ENCODE results near the gene GRIK5.

The GRIK5 gene

DNA sequence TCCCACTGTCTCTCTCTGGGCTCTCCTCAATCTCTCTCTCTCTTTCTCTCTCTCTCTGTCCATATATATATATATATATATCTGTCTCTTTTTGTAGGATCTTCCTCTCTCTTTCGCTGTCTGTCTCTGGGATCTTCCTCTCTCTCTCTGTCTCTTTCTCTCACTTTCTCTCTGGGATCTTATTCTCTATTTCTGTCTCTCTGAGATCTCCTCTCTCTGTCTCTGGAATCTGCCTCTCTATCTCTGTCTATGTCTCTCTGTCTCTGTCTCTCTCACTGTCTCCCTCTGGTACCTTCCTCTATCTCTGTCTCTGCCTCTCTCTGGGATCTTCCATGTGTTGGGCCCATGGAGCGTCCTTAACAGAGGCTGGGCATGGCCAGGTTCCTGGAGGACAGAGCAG is 79.4 kb downstream of the GRIK5 start:
- DNase-seq (ENCODE audit: low read depth): no peak

DNA sequence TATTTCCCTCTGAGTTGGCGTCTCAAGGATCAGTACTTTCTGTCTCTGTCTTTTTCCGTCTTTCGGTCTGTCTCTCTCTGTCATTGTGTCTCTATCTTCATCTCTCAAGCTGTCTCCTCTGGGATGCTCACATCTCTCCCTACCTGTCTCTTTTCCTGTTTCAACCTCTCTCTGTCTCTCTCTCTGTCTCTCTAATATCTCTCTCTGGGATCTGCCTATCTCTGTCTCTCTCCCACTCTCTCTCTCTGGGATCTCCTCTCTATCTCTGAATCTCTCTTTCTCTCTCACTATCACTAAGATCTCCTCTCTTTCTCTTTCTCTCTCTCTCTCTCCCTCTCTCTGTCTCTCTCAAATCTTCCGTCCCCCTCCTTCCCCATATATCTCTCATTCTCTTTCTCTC is 80.0 kb downstream of the GRIK5 start:
- DNase-seq (ENCODE audit: low read depth): no peak

DNA sequence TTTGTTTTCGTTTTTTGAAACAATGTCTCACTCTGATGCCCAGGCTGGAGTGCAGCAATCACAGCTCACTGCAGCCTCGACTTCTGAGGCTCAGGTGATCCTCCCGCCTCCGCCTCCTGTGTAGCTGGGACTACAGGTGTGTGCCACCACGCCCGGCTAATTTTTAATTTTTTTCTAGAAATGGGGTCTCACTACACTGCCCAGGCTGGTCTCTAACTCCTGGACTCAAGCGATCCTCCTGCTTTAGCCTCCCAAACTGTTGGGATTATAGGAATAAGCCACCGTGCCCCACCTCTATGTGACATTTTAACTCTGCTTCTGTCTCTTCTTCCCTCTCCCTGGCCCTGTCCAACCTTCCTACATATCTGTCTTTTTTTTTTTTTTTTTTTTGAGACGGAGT is 81.1 kb downstream of the GRIK5 start:
- DNase-seq (ENCODE audit: low read depth): no peak

DNA sequence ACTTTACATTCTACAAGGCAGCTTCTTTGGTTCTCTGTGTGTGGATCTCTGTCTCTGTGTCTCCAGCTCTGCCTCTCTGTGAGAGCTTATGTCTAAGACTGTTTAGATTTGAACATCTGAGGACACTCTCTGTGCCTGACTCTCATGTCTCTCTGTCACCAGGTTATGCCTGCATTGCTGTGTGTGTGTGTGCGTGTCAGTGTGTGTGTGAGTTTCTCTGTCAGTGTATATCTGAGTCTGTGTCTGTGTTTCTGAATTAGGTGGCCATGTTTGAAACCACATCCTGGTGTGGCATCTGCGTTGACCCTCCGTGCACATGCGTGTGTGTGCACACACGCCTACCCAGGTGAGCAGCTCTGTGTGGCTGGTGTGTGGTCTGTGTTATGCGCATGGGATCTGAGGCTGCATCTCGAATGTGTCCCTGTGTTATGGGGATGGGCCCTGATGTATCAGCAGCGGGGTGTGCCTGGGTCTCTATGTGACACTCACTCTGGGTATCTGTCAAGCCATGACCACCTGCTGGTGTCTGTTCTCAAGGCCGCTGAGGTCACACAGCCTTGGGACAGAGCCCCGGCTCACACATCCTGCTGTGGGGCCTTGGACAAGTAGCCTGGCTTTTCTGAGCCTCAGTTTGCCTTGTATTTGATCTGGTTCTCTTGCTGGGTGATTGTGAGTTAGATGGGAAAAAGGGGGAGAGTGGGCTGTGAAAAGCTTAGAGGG is 82.7 kb downstream of the GRIK5 start:
- no peak for DNase-seq (ENCODE audit: low read depth)

DNA sequence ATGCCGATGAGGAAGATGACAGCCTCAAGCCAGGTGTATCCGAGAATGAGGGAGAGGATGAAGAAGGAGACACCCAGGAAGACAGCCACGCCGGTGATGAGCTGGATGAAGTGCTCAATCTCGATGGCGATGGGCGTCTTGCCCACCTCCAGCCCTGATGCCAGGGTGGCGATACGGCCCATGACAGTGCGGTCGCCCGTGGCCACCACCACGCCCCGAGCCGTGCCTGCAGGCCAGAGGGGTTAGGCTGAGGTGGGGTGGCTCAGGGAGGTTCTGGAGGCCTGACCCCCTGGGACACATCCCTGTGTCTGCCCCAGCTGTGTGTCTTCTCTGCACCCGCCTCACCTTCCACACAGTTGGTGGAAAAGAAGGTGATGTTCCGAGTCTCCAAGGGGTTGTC is 85.0 kb downstream of the GRIK5 start:
- DNase-seq (ENCODE audit: low read depth): no peak

DNA sequence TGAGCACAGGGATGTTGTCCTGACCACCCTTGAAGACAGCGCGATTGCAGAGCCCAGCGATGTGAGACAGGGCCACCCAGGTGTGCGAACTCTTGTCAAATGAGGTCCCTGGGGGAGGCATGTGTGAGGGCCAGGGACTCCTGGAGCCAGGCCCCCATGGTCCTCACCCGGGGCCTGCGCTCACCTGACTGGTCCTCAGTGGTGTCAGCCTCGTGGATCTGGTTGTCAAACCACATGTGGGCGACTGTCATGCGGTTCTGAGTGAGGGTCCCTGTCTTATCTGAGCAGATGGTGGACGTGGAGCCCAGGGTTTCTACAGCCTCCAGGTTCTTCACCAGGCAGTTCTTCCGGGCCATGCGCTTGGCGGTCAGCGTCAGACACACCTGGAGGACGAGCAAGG is 88.3 kb downstream of the GRIK5 start:
- no peak for DNase-seq (ENCODE audit: low read depth)

DNA sequence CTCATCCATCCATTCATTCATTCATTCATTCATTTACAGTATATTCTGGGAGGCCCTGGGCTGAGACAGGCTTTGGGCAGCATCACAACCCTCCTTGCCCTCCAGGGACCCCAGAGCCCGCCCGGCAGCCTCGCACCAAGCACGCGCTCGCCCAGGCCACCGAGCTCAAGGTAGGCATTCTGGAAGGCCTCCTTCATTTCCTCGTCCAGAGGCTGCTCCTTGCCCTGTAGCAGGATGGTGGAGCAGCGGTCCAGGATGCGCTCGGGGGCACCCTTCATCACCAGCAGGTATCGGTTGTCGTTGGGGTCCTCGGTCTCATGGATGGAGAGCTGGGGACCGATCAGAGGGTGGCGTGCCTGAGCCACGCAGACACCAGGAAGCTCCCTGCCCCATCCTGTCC is 91.5 kb downstream of the GRIK5 start:
- no peak for DNase-seq (ENCODE audit: low read depth)

DNA sequence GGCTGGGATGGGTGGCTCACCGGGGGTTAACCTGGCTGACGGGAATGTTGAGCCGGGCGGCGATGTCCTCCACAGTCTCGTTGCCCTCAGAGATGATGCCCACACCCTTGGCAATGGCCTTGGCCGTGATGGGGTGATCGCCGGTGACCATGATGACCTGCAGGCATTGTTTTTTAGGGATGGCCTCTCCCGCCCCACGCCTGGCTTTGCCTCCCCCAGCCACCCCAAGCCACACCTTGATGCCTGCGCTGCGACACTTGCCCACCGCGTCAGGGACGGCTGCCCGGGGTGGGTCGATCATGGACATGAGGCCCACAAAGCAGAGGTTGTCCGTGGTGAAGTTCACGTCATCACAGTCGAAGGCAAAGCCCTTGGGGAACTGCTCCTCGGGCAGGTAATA is 92.1 kb downstream of the GRIK5 start:
- DNase-seq (ENCODE audit: low read depth): no peak

DNA sequence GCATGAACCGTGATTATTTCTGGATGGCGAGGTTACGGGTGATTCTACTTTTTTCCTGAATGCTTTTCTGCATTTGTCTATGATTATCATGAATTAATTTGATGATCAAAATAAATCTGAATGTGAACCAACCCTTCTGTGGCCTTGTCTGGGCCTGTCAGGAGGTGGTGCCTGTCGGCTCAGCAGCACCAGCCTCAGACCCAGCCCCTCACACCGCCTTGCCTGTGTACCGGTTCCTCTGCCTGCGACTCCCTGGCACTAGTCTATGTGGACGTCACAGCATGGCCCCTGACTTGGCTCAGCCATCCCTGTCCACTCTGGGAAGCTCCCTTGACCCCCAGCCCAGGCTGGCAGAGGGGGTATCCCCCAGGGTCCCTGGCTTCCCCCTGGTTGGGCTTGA is 95.4 kb downstream of the GRIK5 start:
- no peak for DNase-seq (ENCODE audit: low read depth)

DNA sequence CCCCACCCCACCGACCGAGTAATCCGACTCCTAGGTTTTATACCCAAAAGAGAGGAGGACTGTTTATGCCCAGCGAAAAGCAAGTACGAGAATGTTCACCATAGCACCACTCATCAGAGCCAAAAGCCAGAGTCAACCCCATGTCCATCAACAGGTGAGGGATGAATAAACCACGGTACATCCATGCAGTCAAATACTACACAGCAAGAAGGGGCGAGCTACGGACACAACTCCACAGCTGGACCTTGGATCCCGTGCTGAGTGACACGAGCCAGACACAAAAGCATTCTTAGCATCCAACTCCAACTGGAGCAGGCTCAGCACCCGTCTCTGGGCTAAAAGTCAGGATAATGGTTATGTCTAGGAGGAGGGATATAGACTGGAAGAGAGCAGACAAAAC is 98.6 kb downstream of the GRIK5 start:
- DNase-seq (ENCODE audit: low read depth): no peak

DNA sequence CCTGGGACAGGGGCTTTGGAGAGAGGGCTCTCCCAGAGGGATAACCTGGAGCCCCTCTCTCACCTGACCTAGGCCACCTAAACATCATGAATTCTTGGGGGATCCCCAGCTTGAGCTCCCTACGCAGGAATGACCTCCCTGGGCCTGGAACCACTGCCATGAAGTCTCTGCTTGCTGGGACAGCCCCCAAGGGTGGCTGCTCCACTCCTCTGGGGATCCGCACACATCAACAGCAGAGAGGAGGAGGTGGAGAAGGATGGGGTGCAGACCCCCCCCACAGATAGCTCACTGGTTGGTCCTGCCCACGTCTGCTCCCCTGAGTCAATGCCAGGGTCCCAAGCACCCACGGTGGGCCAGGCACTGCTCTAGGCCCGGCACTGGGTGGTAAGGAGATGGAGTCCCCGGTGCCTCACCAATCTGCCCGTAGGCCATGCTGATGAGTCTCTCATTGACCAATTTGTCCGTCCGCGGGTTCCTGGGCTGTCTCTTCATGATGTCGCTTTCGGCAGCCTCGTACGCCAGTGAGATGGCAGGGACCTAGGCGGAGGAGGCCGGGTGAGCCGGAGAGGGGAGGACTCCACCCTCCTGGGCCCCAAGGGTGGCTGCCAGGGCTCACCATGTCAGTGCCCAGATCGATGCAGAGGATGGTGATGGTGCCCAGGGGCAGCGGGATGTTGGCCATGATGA is 100.1 kb downstream of the GRIK5 start:
- DNase-seq (ENCODE audit: low read depth): no peak

DNA sequence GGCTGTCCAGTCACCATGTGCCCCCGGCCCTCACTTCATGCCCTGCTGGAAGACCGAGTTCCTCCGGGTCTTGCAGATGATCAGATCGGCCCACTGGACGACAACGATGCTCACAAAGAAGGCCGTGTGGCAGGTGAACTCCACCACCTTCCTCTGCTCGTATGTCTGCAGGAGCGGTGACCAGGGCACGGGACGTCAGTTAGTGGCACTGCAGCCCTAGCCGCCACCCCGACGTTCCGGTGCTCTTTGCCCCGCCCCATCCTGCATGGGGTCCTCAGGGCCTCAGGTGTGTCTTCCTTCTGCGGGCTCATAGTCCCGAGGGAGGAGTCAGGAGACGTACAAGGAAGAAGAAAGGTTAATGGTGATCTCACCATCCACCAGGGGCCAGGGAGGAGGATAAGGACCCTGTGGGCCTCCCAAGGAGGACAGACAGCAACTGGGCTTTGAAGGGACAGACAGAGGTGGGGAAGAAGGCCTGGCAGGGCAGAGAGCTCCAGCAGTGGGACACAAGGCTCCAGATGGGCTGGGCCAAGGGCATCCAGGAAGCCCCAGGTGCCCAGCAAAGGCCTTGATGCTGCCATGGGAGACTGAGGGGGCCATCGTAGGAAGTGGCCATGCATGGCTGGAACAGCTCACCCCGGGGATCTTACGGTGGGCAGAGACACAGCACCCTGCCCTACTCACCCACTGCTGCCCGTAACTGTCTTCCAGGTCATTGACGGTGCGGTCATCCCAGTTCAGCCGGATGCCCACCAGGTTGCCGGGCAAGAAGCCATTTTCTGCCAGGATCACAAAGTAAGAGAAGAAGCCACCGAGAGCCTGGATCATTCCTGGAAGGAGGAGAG is 101.0 kb downstream of the GRIK5 start:
- no peak for DNase-seq (ENCODE audit: low read depth)

DNA sequence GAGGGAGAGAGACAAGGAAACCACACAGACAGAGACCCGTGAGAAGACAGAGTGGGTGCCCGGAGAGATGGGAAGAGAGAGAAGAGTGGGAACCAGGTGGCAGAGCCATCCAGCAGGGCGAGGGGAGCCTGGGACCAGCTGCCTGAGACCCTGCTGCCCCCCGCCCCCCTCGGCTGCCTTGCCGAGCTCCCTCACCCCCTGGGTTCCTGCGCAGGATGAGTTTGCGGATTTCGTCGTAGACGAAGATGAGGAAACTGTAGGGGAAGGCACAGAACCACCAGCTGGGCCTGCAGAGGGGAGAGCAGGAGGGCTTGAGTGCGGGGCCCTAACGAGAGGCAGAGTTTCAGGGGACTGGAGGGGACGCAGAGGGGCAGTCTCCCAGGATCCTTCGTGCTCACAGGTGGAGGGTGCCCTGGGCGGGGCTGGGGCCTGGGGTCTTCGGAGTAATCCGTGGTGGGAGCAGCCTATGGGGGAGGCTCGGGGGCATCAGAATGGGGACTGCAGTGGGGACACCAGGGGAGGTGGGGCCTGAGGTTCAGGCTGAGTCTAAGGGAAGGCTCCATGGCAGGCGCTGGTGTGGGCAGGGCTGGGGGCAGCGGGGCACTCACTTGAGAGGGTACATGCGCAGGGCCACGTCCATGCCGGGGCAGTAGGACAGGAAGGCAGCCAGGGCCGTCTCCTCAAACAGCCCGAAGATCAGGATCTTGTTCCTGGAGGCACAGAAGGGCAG is 102.8 kb downstream of the GRIK5 start:
- no peak for DNase-seq (ENCODE audit: low read depth)

DNA sequence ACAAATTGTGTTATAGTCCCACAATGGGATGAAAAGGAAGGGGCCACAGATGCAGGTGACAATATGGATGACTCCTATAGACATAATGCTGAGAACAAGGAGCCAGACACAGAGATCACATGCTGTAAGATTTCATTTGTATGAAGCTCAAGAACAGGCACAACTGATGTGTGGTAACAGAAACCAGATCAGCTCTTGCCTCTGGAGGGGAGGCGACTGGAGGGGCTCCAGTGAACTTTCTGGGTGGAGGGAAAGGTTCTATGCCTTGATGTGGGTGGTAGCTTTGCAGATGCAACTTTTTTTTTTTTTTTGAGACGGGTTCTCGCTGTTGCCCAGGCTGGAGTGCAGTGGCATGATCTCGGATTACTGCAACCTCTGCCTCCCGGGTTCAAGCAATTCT is 104.9 kb downstream of the GRIK5 start:
- DNase-seq (ENCODE audit: low read depth): no peak

DNA sequence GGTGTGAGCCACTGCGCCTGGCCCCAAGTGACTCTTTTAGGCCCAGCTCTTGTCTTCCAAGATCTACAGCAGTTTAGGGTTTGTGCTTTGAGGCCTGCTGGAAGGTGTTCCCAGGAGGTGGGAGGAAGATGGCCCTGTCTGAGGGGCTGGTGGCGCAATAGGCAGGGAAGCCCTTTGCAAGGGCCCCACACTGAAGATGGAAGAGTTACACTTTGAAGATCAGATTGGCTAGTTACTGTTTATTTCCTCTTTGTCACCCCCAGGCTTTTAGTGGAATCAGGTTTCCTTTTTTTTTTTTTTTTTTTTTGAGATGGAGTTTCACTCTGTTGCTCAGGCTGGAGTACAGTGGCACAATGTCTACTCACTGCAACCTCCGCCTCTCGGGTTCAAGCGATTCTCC is 109.0 kb downstream of the GRIK5 start:
- no peak for DNase-seq (ENCODE audit: low read depth)

DNA sequence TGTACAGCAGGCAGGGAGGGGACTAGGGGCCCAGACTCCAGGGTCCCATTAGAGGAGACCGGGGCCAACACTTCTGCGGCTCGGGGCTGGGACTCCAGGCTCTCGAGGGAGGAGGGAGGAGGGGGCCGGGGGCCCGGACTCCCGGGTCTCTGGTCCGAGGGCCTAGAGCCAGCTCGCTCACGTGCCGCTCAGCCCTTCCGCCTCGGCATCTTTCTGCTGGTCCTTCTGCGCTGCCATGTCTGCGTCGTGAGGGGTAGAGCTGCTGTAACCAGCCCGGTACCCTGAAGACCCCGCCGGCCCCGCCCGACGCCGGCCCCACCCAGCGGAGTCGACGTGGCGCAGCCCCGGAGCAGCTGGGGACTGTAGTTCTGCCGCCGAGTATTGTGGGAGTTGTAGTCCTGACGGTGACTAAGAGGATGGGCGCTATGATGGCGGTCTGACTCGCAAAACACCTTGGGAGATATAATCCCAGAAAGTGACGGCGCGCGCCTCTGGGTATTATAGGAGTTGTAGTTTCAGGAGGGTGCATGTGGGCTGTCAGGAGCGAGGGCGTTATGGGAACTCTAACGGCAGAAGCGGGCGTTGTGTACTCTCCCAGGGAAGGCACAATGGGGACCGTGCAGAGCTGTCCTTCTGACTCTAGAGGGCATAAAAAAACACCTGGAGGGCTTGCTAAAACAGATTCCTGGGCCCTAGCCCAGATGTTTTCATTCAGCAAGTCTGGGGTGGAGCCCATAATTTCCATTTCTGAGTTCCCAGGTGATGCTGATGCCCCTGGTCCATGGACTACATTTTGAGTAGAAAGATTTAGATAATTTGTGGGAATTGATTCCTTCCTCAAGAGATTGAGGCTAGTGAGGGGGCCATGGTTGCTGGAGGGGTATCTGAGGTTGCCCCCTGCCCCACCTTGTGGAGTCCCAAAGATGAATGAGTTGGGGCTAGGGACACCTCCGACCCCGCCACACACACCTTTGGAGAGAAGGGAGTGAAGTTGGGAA is 110.7 kb downstream of the GRIK5 start, which contains the start of gene RABAC1:
TSS of gene RABAC1 (minus strand) at position 266 of the 998 bp plus-strand sequence. CDS start at position 237, 29 bp downstream.
- peak; percentile 79 for DNase-seq (ENCODE audit: low read depth)

DNA sequence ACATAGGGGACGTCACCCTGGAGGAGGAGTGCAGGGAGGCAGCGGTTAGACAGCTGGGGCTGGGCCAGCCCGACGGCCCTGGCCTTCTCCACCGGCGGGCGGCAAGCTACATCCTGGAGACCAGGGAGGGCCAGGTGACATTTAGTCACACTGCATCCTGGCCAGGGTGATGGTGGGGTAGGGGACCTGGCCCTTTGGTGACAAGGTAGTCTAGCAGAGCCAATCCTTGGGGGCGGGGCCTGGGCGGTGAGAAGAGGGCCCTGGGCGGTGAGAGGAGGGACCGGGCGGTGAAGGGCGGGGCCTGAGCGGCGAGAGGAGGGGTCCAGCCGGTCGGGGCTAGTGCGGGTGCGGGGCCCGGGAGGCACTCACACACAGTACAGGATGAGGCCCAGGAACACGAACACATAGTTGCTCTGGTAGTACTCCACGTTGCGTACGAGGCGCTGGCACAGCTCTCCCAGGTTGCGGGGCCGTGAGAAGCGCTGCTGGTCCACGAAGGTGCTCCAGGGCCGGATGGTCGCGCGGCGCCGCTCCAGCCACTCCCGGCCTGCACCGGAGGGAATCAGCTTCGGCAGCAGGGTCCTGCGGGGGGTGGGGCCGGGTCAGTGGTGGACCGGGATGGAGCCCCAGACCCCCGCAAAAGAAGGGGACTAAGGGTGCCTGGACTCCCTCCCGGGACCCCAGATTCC is 111.5 kb downstream of the GRIK5 start:
- peak; percentile 64 for DNase-seq (ENCODE audit: low read depth)

DNA sequence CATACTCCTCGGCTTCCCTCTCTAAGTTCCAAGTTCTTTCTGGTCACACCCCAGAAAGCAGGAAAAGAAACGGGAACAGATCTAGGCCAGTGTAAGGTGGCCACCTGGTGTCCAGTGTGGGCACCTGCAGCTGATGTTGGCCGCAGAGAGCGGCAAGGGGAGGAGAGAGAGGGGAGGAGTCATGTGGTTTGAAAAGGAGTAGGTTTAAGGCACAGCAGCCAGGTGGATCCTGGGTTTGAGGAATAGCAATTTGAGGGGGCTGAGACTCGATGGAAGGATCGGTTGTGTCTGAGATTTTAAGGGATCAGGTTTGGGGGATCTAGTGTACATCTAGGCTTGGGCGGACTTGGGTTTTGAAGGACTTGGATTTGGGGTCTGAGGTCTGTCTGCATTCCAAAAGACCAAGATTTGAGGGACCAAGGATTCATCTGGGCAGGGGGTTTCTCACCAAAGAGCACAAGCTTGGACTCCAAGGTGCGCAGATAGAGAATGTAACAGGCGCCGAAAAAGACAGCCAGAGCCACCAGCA is 112.1 kb downstream of the GRIK5 start:
- DNase-seq (ENCODE audit: low read depth): no peak

DNA sequence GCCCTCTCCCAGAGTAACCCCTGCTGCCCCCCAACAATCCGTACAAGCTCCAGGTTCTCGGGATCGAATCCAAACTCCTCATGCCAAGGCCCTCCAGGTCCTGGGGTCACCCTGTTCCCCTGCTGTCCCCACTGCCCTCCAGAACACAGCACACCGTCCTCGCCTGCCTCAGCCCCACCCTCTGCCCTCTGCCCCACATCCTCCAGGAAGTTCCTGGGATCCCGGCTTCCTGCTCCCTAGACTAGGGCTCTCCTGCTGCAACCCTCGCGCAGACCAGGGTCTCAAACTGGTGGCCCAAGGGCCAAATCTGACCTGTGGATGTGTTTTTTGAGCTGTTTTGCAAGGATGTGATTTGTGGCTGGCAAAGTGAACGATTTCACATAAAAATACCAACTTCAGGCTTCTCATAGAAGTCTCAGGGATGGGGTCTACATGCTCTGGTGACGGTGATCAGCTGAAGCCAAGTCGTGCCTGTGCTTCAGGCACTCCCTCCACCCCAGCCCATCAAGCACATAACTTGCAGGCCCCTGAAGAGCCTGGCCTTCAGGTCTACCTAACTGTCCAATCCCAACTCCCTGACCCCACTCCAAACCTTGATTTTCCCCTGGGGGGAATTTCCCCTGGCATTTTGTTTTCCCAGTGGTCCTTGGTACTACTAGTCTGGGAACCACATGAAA is 112.7 kb downstream of the GRIK5 start:
- DNase-seq (ENCODE audit: low read depth): no peak

DNA sequence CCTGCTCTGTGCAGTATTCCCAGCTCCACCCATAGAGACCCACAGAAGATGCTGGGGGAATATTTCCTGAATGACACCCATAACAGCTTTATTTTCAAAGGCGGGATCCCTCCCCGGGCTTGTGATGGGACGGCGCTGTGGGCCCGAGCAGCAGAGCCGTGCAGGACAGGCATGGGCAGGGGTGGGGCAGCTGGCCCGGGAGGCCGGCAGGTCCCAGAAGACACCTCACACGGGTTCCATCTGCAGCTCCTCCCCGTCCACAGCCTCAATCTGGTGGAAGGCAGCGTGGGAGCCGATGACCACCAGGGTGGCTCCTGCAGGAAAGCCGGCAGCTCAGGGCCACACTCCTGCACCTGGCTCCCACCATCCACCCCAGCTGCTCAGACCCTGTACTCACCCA is 113.4 kb downstream of the GRIK5 start:
- no peak for DNase-seq (ENCODE audit: low read depth)

Measured in stimulated activated CD8-positive, alpha-beta memory T cell treated with anti-CD3 and anti-CD28 coated beads, Interleukin-12 subunit alpha, Interleukin-12 subunit beta, amount 100 ng/mL, for 4 hours (primary cell).